ENCODE data around the gene CHST9. TPM values are rescaled to one million over a fixed set of nuclear protein-coding genes. Genes with fewer than 3 reads are reported as not detected.
"Not testable (repeated sequence)": the region's sequence is repeated elsewhere in the genome, so short reads cannot be mapped to it uniquely, and the experiment has no call there.

Gene CHST9
- total RNA-seq, 2 donors from 2014 or later, result not detected

DNA sequence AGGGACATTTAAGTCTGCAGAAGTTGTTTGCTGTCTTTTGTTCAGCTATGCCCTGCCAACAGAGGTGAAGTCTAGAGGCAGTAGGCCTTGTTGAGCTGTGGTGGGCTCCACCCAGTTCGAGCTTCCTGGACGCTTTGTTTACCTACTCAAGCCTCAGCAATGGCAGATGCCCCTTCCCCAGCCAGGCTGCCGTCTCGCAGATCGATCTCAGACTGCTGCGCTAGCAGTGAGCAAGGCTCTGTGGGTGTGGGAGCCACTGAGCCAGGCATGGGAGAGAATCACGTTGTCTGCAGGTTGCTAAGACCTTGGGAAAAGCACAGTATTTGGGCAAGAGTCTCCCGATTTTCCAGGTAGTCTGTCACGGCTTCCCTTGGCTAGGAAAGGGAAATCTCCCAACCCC is 91.8 kb downstream of the CHST9 start:
- H3K9me3 Mint-ChIP-seq; H3K36me3 Mint-ChIP-seq (ENCODE audit: low read depth); H3K27ac Mint-ChIP-seq; ATAC-seq (replicated peaks); H3K4me1 Mint-ChIP-seq; H3K27me3 Mint-ChIP-seq; H3K4me3 Mint-ChIP-seq: not testable (repeated sequence)

DNA sequence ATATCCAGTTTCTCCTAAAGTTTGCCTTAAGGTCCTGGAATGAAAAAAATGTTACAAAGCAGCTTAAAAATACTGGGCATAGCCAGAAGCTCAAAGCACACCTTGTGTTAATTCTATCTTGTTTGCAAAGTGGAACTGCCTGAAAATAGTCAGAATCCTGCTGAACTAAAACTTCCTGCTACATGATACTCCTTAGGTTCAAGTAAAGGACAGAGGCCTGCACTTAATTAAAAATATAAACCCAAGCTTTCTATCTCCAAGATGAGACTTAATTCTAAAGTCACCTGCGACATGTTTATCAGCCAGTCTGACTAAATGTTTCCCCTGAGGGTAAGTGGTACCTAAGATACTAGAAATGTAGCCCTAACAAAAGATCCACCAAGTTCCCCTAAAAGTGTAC is 103.4 kb downstream of the CHST9 start:
- H3K27me3 Mint-ChIP-seq, result no peaks in the 10 kb centered on the region
- H3K36me3 Mint-ChIP-seq (ENCODE audit: low read depth), result no peaks in the 10 kb centered on the region
- no peaks in the 10 kb centered on the region for H3K4me1 Mint-ChIP-seq
- no peak overlapping the region for H3K27ac Mint-ChIP-seq
- peaks cover 13% of the 10 kb centered on the region for H3K9me3 Mint-ChIP-seq
- no peak for ATAC-seq (replicated peaks)
- no peak overlapping the region for H3K4me3 Mint-ChIP-seq

DNA sequence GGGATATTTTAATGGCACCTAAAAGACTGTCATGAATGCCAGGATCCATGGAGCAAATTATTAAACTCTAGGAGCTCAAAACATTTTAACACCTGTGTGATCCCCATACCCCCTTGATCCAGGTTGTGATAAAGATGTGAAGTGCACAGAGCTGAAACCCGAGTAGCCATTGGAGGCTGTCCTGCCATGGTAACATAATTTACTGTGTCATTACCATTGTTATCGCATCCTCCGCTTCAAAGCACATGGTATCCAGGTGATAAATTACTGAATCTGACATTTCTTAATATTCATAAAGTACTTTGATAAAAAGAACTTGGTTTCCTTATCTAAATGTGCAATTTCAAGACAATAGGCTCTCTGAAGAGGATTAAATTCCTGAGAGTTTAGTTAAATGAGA is 109.3 kb downstream of the CHST9 start:
- no peak overlapping the region for H3K27ac Mint-ChIP-seq
- no peak for ATAC-seq (replicated peaks)
- H3K36me3 Mint-ChIP-seq (ENCODE audit: low read depth), result no peaks in the 10 kb centered on the region
- no peak overlapping the region for H3K4me3 Mint-ChIP-seq
- H3K4me1 Mint-ChIP-seq, result no peaks in the 10 kb centered on the region
- no peaks in the 10 kb centered on the region for H3K27me3 Mint-ChIP-seq
- H3K9me3 Mint-ChIP-seq, result peaks cover 8% of the 10 kb centered on the region

DNA sequence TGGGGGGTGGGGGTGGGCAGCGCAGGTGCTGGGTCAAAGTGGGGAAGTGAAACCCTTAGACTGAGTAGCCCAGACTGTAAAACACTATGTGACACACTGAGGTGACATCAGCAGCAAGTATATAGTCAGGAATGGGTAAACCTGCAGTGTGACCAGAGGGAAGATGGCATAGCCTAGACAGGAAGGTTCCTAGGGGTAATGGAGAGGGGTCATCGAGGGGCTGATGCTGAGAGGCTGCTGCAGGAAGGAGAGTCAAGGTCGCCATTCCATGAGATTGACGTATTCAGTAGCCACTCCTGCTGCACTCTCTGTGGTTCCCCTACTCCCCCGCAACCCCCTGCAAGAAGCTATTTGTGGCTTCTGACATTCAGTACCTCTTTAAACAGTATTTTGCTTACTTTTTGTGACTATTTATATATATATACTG is 111.7 kb downstream of the CHST9 start:
- Mint-ChIP-seq H3K4me3 (no peak overlapping the region), H3K9me3 (peaks cover 8% of the 10 kb centered on the region), H3K27me3 (no peaks in the 10 kb centered on the region), H3K4me1 (no peaks in the 10 kb centered on the region), H3K27ac (no peak overlapping the region), H3K36me3 (ENCODE audit: low read depth) (no peaks in the 10 kb centered on the region)
- no peak for ATAC-seq (replicated peaks)

DNA sequence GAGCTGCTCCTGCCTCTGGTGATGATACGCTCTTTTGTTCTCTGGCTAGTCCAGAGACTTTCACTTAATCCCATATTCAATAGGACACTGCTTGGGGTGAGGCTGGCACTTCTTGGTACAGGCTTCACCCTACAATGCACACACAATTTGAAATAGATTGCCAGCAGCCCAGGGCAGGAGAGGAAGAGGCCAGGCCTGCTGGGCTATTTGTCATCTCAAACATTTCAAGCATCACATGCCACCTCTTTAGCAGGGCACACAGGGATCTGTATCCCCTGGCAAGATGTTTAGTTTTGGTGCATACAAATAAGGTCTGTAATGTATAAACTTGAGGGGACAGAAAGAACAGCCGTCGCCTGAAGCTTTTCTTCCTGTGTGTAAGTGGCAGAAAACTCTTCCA is 120.4 kb downstream of the CHST9 start:
- Mint-ChIP-seq H3K4me3 (no peak overlapping the region), H3K27me3 (no peaks in the 10 kb centered on the region), H3K4me1 (no peaks in the 10 kb centered on the region), H3K36me3 (ENCODE audit: low read depth) (no peaks in the 10 kb centered on the region), H3K9me3 (no peaks in the 10 kb centered on the region), H3K27ac (no peak overlapping the region)
- no peak for ATAC-seq (replicated peaks)

DNA sequence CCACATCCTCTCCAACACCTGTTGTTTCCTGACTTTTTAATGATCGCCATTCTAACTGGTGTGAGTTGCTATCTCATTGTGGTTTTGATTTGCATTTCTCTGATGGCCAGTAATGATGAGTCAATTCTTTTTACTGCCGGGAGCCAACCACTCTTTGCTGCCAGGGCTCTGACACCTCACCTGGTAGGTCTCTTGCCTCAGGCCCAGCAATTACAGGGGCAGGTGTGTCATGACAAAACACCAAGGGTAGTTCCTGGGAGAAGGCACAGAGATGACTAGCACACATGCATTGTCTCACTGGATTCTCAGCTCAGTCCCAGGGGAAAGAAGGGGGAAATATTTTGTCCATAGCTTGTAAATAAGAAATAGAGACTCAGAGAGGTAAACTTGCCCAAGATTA is 122.3 kb downstream of the CHST9 start:
- Mint-ChIP-seq H3K27ac (no peak overlapping the region), H3K4me3 (no peak overlapping the region), H3K27me3 (no peaks in the 10 kb centered on the region), H3K9me3 (no peaks in the 10 kb centered on the region), H3K4me1 (no peaks in the 10 kb centered on the region), H3K36me3 (ENCODE audit: low read depth) (no peaks in the 10 kb centered on the region)
- ATAC-seq (replicated peaks), result no peak

DNA sequence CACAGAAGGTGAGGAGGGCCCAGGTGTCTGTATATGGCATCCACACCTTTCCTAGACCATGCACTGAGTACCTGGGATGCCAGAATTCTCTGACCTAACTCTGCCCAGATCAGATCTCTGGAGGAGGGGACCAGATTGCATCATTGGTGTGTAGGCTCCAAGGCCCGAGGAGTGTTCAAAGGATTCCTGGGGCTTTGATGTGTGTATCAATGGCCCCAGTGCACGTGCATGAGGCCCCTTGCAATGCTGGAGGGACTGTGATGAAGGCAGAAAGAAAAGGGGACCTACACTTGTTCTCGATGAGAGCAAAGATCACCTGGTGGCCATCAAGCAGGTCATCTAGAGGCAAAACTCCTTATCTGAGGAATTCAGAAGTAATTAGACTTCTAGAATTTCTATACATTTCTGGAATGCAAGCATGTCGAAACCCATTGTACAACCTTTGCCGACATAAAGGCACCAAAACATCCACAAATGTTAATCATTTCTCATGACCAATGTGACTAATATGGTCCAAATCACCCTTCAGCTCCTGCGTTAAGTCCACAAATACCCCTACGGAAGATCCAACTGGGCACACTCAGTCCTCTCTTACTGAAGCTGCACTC is 123.5 kb downstream of the CHST9 start:
- Mint-ChIP-seq H3K9me3 (no peaks in the 10 kb centered on the region), H3K27ac (no peak overlapping the region), H3K4me3 (no peak overlapping the region), H3K36me3 (ENCODE audit: low read depth) (no peaks in the 10 kb centered on the region), H3K27me3 (no peaks in the 10 kb centered on the region), H3K4me1 (no peaks in the 10 kb centered on the region)
- no peak for ATAC-seq (replicated peaks)

DNA sequence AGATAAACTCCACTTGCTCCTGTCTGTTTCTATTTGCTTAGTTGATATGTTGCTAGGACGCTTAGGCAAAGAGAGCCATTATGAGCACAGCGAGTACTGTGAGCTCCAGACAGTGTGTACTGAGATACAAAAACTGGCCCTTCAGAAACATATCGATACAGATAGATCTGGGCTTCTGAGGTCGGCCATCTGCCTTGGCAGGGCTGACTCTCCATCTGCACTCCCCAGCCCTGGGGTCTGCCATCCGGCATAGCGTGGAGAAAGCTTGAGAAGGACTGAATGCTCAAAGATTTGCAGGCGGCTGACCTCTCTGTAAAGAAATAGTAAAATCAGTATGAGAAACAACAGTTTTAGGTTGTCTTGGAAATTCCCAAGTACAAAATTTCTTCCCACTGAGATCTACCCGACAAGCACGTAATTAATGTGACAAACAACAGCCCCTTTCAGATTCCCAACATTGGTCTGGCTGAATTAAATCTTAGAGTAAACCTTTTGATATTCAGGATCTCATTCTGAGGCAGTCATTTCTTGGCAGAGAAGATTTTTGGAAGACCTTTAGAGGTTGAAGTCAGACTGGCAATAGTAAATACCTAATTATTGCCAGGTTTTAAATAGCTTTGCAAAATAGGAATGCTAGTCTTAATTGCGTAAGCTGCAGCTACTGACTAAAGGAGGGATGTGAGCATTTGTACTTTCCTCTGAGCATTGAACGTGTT is 127.4 kb downstream of the CHST9 start:
- ATAC-seq (replicated peaks), result no peak
- Mint-ChIP-seq H3K27me3 (no peaks in the 10 kb centered on the region), H3K36me3 (ENCODE audit: low read depth) (no peaks in the 10 kb centered on the region), H3K27ac (no peak overlapping the region), H3K4me3 (no peak overlapping the region), H3K4me1 (no peaks in the 10 kb centered on the region), H3K9me3 (peaks cover 8% of the 10 kb centered on the region)

DNA sequence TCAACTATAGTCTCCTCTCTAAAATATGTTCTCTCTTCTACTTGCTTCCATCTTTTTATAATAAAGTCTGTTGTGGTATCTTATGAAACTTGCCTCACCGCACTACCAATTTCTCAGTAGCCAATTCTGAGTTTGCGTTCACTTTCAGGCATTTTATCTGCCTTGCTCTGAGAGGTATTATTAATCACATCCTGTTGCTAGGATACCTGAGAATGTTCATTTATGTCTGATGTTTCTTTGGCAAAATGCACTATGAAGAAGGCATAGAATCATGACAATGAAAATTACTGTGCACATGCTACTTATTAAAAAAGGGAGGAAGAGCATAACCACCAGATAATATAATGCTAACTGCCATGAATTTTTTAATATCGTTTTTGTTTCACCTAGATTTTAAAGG is 130.2 kb downstream of the CHST9 start:
- no peak for ATAC-seq (replicated peaks)
- H3K27ac Mint-ChIP-seq, result no peak overlapping the region

DNA sequence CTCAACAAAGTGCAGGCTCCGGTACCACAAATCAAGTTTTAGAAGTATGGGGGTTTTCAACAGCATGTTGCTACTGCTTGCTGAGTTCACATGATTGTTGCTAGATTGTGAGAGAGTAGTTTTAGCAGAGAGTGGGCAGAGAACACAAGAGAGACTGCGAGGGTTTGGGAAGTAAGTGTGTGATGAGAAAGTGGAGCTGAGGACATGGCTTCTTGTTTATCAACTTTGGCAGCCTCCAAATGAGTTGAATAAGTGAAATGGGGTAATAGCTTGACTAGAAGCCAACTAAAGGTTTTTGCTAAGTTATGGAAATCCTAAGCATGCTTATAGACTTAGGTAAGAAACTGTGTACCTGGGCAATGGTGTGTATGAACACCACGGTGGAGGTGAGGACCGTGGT is 135.1 kb downstream of the CHST9 start:
- H3K36me3 Mint-ChIP-seq (ENCODE audit: low read depth), result no peaks in the 10 kb centered on the region
- no peak overlapping the region for H3K27ac Mint-ChIP-seq
- H3K27me3 Mint-ChIP-seq, result no peaks in the 10 kb centered on the region
- ATAC-seq (replicated peaks), result no peak
- H3K4me1 Mint-ChIP-seq, result no peaks in the 10 kb centered on the region
- H3K9me3 Mint-ChIP-seq, result peaks cover 22% of the 10 kb centered on the region
- no peak overlapping the region for H3K4me3 Mint-ChIP-seq

More for the DNA sequence above, 130.2 kb downstream of the CHST9 start:
- no peak overlapping the region for H3K4me3 Mint-ChIP-seq
- H3K4me1 Mint-ChIP-seq, result no peaks in the 10 kb centered on the region
- peaks cover 10% of the 10 kb centered on the region for H3K9me3 Mint-ChIP-seq
- H3K36me3 Mint-ChIP-seq (ENCODE audit: low read depth), result no peaks in the 10 kb centered on the region
- no peaks in the 10 kb centered on the region for H3K27me3 Mint-ChIP-seq

DNA sequence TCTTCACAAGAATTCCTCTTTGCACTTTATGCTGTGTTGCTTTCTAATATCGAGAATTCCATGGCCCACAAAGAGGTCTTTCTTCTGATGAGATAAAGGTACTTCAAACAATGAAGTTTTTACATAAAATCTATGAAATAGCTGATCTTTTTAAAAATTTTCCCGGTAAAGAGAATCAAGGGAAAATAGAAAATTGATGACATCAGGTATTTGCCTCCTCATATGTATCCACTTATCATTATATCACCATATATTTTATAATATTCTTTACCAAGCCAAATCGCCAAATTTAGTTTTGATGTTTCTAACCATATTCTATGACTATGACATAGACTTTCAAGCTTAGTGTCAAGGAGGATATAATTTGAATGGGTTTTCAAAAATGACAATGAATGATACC is 139.8 kb downstream of the CHST9 start:
- Mint-ChIP-seq H3K27me3 (no peaks in the 10 kb centered on the region), H3K4me3 (no peak overlapping the region), H3K9me3 (peaks cover 18% of the 10 kb centered on the region), H3K4me1 (no peaks in the 10 kb centered on the region), H3K27ac (no peak overlapping the region), H3K36me3 (ENCODE audit: low read depth) (no peaks in the 10 kb centered on the region)
- ATAC-seq (replicated peaks), result no peak

DNA sequence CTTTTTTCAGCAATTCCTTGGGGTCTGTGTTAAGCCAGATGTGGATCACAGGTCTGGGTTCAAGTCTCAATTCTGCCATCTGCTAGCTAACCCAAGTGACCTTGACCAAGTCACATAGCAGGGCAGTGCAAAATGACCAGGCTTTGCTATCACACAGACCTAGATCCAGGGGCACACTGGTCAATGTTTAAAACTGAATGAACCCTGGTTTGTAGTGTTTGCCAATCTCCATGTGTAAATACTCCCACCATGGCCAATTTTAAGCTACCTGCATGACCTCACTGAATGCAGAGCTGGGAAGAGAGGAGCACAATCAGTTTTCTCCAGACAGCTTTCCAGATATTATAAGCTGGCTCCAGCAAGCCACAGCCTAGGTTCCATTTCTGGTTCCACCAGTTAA is 142.9 kb downstream of the CHST9 start:
- H3K36me3 Mint-ChIP-seq (ENCODE audit: low read depth), result no peaks in the 10 kb centered on the region
- ATAC-seq (replicated peaks), result no peak
- no peak overlapping the region for H3K27ac Mint-ChIP-seq

DNA sequence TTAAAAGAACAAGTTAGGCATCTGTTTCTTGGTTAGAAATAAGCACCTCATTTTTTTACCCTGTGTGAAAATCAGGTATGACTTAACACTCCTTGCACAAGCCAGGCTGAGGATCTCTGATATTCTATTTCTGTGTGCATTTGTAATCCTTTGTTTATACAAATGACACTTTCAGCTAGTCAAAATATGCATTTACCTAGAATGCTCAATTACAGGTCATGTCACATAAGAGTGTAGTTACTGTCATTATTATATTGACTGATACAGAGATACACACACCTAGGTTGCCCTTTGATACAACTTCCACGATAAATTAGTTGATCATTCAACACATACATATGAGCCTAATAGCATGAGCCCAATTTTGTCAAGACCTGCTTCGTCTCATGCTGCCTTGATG is 144.3 kb downstream of the CHST9 start:
- peaks cover 4% of the 10 kb centered on the region for H3K9me3 Mint-ChIP-seq
- no peaks in the 10 kb centered on the region for H3K4me1 Mint-ChIP-seq
- no peak for ATAC-seq (replicated peaks)
- H3K4me3 Mint-ChIP-seq, result no peak overlapping the region
- H3K36me3 Mint-ChIP-seq (ENCODE audit: low read depth), result no peaks in the 10 kb centered on the region
- no peak overlapping the region for H3K27ac Mint-ChIP-seq
- H3K27me3 Mint-ChIP-seq, result no peaks in the 10 kb centered on the region

More for the DNA sequence above, 142.9 kb downstream of the CHST9 start:
- Mint-ChIP-seq H3K9me3 (peaks cover 4% of the 10 kb centered on the region), H3K27me3 (no peaks in the 10 kb centered on the region), H3K4me1 (no peaks in the 10 kb centered on the region), H3K4me3 (no peak overlapping the region)

DNA sequence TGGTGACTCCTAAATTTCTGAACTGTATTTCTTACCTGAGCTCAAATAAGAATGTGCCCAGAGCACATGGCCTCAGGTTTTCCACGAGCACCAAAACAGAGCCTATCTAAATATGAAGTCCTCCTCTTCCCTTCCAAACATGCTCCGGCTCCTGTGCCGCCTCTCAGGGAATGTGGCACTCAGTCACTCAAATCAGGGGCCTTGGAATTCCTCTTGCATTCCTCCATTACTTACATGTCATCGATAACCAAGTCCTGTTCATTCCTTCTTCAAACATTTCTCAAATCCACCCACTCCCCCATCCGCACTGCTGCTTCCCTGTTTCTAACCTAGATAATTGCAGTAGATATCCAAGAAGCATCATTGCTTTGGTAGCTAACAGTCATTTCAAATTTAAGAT is 151.4 kb downstream of the CHST9 start:
- no peaks in the 10 kb centered on the region for H3K4me1 Mint-ChIP-seq
- H3K27me3 Mint-ChIP-seq, result no peaks in the 10 kb centered on the region
- H3K4me3 Mint-ChIP-seq, result no peak overlapping the region
- H3K9me3 Mint-ChIP-seq, result peaks cover 5% of the 10 kb centered on the region
- H3K27ac Mint-ChIP-seq, result no peak overlapping the region
- H3K36me3 Mint-ChIP-seq (ENCODE audit: low read depth), result no peaks in the 10 kb centered on the region
- no peak for ATAC-seq (replicated peaks)

DNA sequence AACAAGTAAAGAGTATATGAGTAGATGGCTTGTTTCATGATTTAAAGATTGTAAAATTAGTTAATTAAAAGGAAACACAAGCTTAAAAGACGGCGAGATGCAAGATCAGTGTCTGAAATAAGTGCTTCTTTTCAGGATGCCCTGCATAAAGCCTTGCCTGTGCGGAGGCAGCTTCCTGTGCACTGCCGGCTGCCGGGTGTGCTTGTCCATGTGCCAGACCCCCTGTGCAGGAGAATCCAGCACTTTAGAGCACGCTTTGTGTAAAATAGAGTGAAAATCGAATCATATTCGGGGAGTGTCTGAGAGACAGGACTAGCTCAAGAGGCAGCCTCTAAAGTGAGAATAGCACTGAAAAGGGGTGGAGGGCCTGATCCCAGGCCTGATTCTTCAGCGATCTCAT is 154.7 kb downstream of the CHST9 start:
- Mint-ChIP-seq H3K9me3 (peaks cover 5% of the 10 kb centered on the region), H3K36me3 (ENCODE audit: low read depth) (no peaks in the 10 kb centered on the region), H3K27ac (no peak overlapping the region), H3K4me3 (no peak overlapping the region), H3K4me1 (no peaks in the 10 kb centered on the region), H3K27me3 (no peaks in the 10 kb centered on the region)
- ATAC-seq (replicated peaks), result no peak
